ENCODE results near the gene KMO.

- TF ChIP-seq CTCF (IDR thresholded peaks at IDR 0.05) (no peak), EZH2phosphoT487 (IDR thresholded peaks at IDR 0.05) (no peak), EZH2 (IDR thresholded peaks at IDR 0.05) (no peak)
Observed at GRCh38 chr1:241569848-241570247, 37.7 kb downstream of the KMO start.

Data from neural progenitor cell (in vitro differentiated cells).